ENCODE measurements around the gene CD3E.

The CD3E gene

DNA sequence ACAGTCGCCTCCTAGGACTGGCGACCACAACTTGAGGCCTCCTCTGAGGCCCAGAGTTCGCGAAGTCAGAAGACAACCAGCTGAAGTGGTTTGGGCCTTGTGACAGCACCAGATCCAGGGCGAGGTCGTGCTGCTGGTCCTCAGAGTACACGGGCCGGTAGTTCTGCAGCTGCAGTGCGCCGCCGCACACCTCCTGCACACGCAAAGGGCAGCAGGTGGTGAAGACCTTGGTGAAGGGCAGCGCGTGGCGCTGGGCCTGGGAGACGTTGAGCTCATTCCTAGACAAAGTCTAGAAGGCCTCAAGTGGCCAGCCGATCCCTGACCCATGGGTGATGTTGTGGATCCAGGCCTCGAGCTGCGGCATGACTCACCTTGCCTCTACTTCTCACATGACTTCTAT, 18.2 kb downstream of the CD3E start:
- no peak overlapping the region for H3K9ac ChIP-seq (ENCODE audit: low read depth, low read length)
- H3K4me1 ChIP-seq (ENCODE audit: insufficient read depth, low read length): no peaks in the 10 kb centered on the region
- H3K9me3 ChIP-seq (ENCODE audit: control insufficient read depth, insufficient read depth, low read length): no peaks in the 10 kb centered on the region
- H3K36me3 ChIP-seq (ENCODE audit: insufficient read depth, low read length): no peaks in the 10 kb centered on the region

DNA sequence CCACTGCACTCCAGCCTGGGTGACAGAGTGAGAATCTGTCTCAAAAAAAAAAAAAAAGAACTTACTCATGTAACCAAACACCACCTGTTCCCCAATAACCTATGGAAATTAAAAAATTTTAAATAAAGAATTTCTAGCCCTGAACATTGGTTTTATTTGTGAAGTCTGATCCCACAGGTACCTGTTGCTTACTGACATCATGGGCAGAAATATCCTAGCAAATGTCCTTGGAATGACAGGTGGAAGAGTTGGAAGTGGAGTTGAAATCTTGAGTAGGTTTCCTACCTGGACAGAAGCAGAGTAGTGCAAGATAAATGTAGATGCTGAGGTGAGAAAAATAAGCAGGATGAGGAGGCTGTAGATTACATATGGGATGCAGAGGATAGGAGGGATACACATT, 20.8 kb downstream of the CD3E start:
- H3K9me3 ChIP-seq (ENCODE audit: control insufficient read depth, insufficient read depth, low read length): no peaks in the 10 kb centered on the region
- H3K9ac ChIP-seq (ENCODE audit: low read depth, low read length): no peak overlapping the region
- no peaks in the 10 kb centered on the region for H3K4me1 ChIP-seq (ENCODE audit: insufficient read depth, low read length)
- H3K36me3 ChIP-seq (ENCODE audit: insufficient read depth, low read length): no peaks in the 10 kb centered on the region

DNA sequence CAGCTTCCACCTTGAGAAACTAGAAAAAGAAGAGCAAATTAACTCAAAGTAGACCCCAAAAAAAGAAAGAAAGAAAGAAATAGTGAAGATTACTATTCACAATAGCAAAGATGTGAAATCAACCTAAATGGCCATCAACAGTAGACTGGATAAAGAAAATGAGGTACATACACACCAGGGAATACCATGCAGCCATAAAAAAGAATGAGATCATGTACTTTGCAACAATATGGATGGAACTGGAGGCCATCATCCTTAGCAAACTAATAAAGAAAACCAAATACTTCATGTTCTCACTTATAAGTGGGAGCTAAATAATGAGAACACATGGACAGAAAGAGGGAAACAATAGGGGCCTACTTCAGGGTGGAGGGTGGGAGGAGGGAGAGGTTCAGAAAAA, 24.2 kb downstream of the CD3E start:
- H3K36me3 ChIP-seq (ENCODE audit: insufficient read depth, low read length): no peaks in the 10 kb centered on the region
- H3K9ac ChIP-seq (ENCODE audit: low read depth, low read length): no peak overlapping the region
- peaks cover 6% of the 10 kb centered on the region for H3K9me3 ChIP-seq (ENCODE audit: control insufficient read depth, insufficient read depth, low read length)
- H3K4me1 ChIP-seq (ENCODE audit: insufficient read depth, low read length): no peaks in the 10 kb centered on the region

DNA sequence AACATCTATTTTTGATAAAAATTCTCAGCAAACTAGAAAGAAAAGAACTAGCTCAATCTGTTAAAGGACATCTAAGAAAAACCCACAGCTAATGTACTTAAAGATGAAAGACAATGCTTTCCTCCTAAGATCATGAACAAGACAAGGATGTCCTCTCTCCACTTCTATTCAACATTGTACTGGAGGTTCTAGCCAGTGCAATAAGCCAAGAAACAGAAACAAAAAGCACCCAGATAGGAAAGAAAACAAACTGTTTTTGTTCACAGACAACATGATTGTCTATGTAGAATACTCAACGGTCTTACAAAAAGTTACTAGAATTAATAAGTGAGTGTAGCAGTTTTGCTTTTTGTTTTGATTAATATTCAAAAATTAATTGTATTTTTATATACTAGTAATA, 30.2 kb downstream of the CD3E start:
- Histone ChIP-seq H3K36me3 (ENCODE audit: insufficient read depth, low read length) (no peaks in the 10 kb centered on the region), H3K9ac (ENCODE audit: low read depth, low read length) (no peak overlapping the region), H3K4me1 (ENCODE audit: insufficient read depth, low read length) (no peaks in the 10 kb centered on the region), H3K9me3 (ENCODE audit: control insufficient read depth, insufficient read depth, low read length) (peaks cover 6% of the 10 kb centered on the region)

DNA sequence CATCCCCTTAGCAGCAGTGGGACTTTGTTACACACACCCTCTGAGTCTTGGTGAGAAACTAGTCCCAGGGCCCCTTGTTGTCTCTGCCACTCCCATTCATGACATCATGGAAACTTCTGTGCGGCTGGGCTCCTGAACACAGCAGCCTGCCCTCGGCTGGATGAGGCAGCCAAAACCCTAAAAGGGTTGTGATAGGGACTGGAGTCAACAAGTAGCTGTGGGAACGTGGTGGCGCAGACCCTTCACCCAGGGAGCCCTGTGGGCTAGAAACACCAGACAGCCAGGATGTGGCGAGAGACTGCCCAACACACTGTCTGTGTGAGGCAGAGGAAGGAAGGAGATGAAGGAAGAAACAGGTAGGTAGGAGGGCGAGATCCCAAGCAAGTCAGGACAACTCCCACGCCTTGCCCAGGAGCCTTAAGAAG, 34.1 kb downstream of the CD3E start:
- Histone ChIP-seq H3K9me3 (ENCODE audit: control insufficient read depth, insufficient read depth, low read length) (peaks cover under 1% of the 10 kb centered on the region), H3K36me3 (ENCODE audit: insufficient read depth, low read length) (no peaks in the 10 kb centered on the region), H3K9ac (ENCODE audit: low read depth, low read length) (no peak overlapping the region), H3K4me1 (ENCODE audit: insufficient read depth, low read length) (peaks cover 9% of the 10 kb centered on the region; the same call in 1 of the 2 replicates)

DNA sequence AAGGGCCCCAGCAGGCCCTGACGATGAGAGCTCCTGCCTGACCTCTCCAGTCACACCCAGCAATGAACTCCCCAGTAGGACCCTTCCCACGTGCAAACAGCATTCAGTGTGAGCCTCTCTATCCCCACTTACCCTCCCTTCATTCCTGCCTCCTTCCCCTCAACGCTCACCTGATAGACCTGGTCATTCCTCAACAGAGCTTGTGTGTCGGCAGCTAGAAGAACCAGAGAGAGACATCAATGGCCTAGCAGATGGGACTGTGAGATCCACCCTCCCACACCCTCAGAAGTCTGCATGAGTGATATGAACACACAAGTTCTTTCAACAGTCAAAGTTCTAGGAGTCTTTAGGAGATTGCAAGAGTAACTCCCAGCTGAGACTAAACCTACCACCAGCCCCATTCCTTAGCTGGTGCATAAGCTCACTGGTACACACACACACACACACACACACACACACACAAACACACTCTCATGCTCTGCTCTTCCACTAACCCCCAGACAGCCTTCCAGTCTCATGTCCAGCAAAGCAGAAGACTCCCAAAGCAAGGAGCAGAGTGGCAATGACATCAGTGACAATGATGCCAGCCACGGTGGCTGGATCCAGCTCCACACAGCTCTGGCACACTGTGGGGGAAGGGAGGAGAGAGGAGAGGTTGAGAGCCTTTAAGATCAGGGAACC, 34.9 kb downstream of the CD3E start:
- H3K9me3 ChIP-seq (ENCODE audit: control insufficient read depth, insufficient read depth, low read length): no peaks in the 10 kb centered on the region
- no peaks in the 10 kb centered on the region for H3K36me3 ChIP-seq (ENCODE audit: insufficient read depth, low read length)
- peaks cover 9% of the 10 kb centered on the region; the same call in 1 of the 2 replicates for H3K4me1 ChIP-seq (ENCODE audit: insufficient read depth, low read length)
- no peak overlapping the region for H3K9ac ChIP-seq (ENCODE audit: low read depth, low read length)

DNA sequence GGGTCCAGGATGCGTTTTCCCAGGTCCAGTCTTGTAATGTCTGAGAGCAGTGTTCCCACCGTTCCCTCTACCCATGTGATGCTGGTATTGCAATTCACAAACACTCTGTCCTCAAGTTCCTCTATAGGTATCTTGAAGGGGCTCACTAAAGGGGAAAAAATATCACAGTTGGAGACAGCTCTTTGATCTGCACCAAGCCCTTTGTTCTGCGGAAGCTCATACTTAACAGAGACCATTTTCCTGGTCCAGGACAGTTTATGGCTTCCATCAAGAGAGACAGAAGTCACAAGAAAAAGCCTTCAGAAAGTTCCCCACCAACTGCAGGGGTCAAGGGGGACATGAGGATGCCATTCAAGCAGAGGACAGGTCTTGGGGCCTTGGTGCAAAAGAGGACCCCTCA, 35.9 kb downstream of the CD3E start:
- H3K9ac ChIP-seq (ENCODE audit: low read depth, low read length): no peak overlapping the region
- no peaks in the 10 kb centered on the region for H3K36me3 ChIP-seq (ENCODE audit: insufficient read depth, low read length)
- H3K4me1 ChIP-seq (ENCODE audit: insufficient read depth, low read length): peaks cover 9% of the 10 kb centered on the region; the same call in 1 of the 2 replicates
- no peaks in the 10 kb centered on the region for H3K9me3 ChIP-seq (ENCODE audit: control insufficient read depth, insufficient read depth, low read length)

DNA sequence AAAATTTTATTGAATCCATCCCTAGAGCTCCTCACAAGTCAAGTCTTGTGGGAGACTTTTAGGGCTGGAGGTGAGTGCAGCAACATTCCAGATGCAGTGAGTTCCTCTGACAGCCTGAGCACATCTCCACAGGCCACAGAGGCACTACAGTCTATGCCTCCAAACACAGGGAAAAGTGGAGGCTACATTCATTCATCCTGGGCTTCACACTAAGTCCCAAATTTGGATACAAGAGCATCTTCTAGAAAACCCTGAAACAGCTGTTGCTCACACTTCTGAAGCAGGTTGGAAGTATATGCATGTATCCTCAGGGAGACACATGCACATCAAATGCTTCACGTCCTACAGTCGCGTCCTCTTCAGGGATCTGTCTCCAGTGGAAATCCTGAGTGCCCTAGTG, 36.7 kb downstream of the CD3E start:
- H3K4me1 ChIP-seq (ENCODE audit: insufficient read depth, low read length): peaks cover 9% of the 10 kb centered on the region; the same call in 1 of the 2 replicates
- no peaks in the 10 kb centered on the region for H3K36me3 ChIP-seq (ENCODE audit: insufficient read depth, low read length)
- H3K9ac ChIP-seq (ENCODE audit: low read depth, low read length): no peak overlapping the region
- no peaks in the 10 kb centered on the region for H3K9me3 ChIP-seq (ENCODE audit: control insufficient read depth, insufficient read depth, low read length)

DNA sequence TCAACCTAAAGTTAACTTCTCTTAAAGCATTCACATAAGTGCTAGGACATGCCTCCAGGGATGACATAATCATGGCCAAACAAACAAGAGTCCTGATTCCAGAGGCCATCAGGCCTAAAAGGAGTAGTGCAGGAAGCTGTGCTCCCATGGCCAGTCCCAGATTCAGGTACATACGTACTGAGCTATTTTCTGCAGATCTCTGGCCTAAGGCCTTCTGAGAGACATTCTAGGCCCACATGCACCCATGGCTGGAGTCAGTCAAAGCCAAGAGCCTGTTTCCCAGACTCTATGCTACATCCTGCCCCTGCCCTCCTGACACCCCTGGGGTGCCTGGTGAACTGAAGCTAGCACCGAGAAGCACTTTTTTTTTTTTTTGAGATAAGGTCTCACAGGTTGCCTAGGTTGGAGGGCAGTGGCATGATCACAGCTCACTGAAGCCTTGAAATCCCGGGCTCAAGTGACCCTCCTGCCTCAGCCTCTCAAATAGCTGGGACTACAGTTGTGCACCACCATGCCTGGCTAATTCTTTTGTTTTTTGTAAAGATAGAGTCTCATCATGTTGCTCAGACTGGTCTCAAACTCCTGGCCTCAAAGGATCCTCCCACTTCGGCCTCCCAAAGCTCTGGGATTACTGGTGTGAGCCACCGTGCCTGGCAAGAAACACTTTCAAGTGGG, 37.4 kb downstream of the CD3E start:
- H3K4me1 ChIP-seq (ENCODE audit: insufficient read depth, low read length): peaks cover 9% of the 10 kb centered on the region; the same call in 1 of the 2 replicates
- no peaks in the 10 kb centered on the region for H3K36me3 ChIP-seq (ENCODE audit: insufficient read depth, low read length)
- H3K9me3 ChIP-seq (ENCODE audit: control insufficient read depth, insufficient read depth, low read length): no peaks in the 10 kb centered on the region
- H3K9ac ChIP-seq (ENCODE audit: low read depth, low read length): no peak overlapping the region

DNA sequence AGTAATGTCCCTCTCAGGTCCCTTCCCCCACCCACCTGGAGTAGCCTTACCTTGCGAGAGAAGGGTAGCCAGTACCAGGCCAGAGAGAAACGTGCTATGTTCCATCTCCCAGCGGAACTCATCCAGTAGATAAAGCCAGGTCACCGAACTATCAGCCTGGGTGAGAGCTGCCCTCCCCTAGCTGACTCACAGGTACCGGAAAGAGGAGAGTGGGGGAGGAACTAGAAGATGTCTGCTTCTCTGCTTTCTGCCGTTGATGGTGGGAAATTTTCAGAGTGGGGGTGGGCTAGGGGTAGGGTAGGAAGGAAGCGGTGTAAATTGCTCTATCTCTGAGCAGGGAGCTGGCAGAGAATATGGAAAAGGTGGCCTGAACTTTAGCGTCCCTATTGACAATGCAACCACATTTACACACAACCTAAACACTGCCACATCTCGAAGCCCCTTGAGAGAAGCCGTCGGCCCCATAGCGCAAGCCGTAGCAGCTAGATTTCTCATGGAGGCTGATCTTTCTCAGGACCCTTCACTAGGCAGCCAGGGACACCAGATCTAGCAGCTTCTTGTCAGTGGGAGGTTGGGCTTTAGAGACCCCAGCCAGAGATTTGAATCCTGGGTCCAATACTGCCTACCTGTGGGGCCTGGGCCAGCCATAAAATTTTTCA, 38.1 kb downstream of the CD3E start, which contains the start of gene CD3D:
Gene CD3D, minus strand, starts transcription at position 203 of the 659 bp plus-strand sequence. Its CDS starts 98 bp downstream, at position 105.
- Histone ChIP-seq H3K36me3 (ENCODE audit: insufficient read depth, low read length) (no peaks in the 10 kb centered on the region), H3K4me1 (ENCODE audit: insufficient read depth, low read length) (peaks cover 9% of the 10 kb centered on the region; the same call in 1 of the 2 replicates), H3K9me3 (ENCODE audit: control insufficient read depth, insufficient read depth, low read length) (no peaks in the 10 kb centered on the region), H3K9ac (ENCODE audit: low read depth, low read length) (no peak within 1 kb of the TSS)

DNA sequence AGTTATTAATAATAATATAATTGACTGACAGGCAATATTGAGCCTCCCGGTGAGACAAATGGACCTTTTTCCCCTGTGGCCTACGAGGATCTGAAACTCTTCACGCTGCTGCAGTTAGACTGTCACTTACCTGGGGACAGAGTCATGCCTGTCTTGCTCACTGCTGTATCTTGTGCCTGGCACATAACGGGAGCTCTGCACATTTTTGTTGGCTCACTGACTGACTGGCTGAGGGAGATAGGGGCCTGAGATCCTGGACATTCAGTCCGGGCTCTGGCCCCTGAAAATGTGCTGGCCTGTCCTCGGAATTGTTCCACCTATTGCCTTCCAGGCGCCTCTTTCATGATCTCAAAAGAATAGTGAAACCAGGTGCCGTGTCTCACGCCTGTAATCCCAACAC, 38.7 kb downstream of the CD3E start:
- H3K4me1 ChIP-seq (ENCODE audit: insufficient read depth, low read length): peaks cover 9% of the 10 kb centered on the region; the same call in 1 of the 2 replicates
- H3K36me3 ChIP-seq (ENCODE audit: insufficient read depth, low read length): no peaks in the 10 kb centered on the region
- H3K9me3 ChIP-seq (ENCODE audit: control insufficient read depth, insufficient read depth, low read length): no peaks in the 10 kb centered on the region
- H3K9ac ChIP-seq (ENCODE audit: low read depth, low read length): no peak overlapping the region

DNA sequence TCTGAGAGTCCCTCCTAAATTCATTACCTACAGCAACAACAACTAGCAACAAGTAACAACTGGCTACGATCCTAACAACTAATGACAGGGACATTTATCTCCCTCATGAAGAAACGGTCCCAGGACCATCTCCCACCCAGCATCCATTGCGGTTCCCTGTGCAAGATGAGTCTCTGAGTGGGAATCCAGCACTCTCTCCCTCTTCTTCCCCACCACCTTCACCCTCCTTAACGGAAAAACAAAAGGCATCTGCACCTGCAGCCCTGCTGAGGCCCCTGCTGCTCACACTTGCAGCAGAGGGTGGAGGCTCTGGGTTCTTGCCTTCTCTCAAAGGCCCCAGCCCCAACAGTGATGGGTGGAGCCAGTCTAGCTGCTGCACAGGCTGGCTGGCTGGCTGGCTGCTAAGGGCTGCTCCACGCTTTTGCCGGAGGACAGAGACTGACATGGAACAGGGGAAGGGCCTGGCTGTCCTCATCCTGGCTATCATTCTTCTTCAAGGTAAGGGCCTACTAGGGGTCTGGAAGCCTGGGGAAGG, 39.5 kb downstream of the CD3E start, which contains the start of gene CD3G:
Gene CD3G, plus strand, starts transcription at position 364 of the 535 bp plus-strand sequence. Its CDS starts 80 bp downstream, at position 444.
- H3K4me1 ChIP-seq (ENCODE audit: insufficient read depth, low read length): peaks cover 9% of the 10 kb centered on the region; the same call in 1 of the 2 replicates
- H3K9ac ChIP-seq (ENCODE audit: low read depth, low read length): no peak within 1 kb of the TSS
- H3K9me3 ChIP-seq (ENCODE audit: control insufficient read depth, insufficient read depth, low read length): no peaks in the 10 kb centered on the region
- no peaks in the 10 kb centered on the region for H3K36me3 ChIP-seq (ENCODE audit: insufficient read depth, low read length)

DNA sequence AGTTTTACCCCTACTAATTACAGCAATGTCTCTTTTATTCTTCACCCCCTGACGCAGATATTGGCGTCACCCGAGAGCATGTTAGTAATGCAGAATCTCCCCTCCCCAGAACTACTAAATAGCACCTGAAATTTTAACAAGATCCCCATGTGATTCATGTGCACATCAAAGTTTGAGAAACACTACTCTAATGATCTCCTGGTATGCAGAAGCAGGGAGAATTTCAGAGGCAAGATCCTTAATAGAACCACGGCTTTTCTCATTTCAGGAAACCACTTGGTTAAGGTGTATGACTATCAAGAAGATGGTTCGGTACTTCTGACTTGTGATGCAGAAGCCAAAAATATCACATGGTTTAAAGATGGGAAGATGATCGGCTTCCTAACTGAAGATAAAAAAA, 44.9 kb downstream of the CD3E start:
- H3K36me3 ChIP-seq (ENCODE audit: insufficient read depth, low read length): no peaks in the 10 kb centered on the region
- H3K4me1 ChIP-seq (ENCODE audit: insufficient read depth, low read length): no peaks in the 10 kb centered on the region
- H3K9me3 ChIP-seq (ENCODE audit: control insufficient read depth, insufficient read depth, low read length): no peaks in the 10 kb centered on the region
- H3K9ac ChIP-seq (ENCODE audit: low read depth, low read length): no peak overlapping the region

DNA sequence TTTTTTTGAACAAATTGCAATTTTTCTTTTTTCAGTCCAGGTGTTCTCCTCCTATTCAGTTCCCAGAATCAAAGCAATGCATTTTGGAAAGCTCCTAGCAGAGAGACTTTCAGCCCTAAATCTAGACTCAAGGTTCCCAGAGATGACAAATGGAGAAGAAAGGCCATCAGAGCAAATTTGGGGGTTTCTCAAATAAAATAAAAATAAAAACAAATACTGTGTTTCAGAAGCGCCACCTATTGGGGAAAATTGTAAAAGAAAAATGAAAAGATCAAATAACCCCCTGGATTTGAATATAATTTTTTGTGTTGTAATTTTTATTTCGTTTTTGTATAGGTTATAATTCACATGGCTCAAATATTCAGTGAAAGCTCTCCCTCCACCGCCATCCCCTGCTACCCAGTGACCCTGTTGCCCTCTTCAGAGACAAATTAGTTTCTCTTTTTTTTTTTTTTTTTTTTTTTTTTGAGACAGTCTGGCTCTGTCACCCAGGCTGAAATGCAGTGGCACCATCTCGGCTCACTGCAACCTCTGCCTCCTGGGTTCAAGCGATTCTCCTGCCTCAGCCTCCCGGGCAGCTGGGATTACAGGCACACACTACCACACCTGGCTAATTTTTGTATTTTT, 48.7 kb downstream of the CD3E start:
- H3K9me3 ChIP-seq (ENCODE audit: control insufficient read depth, insufficient read depth, low read length): no peaks in the 10 kb centered on the region
- H3K9ac ChIP-seq (ENCODE audit: low read depth, low read length): no peak overlapping the region

More for the DNA sequence above, 48.7 kb downstream of the CD3E start:
- H3K36me3 ChIP-seq (ENCODE audit: insufficient read depth, low read length): no peaks in the 10 kb centered on the region
- H3K4me1 ChIP-seq (ENCODE audit: insufficient read depth, low read length): no peaks in the 10 kb centered on the region
